SK-N-SH (cell line): ENCODE data around the gene IRGC. TPM values are rescaled to one million over a fixed set of nuclear protein-coding genes. Genes with fewer than 3 reads are reported as not detected.

Experiments used
- CTCF ChIA-PET: fragments of 300-600, 350-600 bp; formaldehyde crosslinking; extraction: SDS; loops from one replicate; lab custom pipeline; 2021; lab: Yijun Ruan, JAX
- POLR2A ChIA-PET: fragments of 350-600 bp; sonication (Branson Sonifier 250); formaldehyde crosslinking; extraction: SDS; loops from one replicate; lab custom pipeline; 2020; ENCODE audit warnings: antibody characterized with exemption, inconsistent platforms; lab: Yijun Ruan, JAX
- DNase-seq: peaks from one replicate; pipeline ENCODE4 v3.0.0; 2012
- H2AFZ ChIP-seq: fragments of 200-600 bp; sonication (generic); 2 replicates; pipeline ENCODE4 v1.8.1; 2016; ENCODE audit warnings: antibody characterized with exemption, mild to moderate bottlenecking, low read depth
- H3F3A ChIP-seq: fragments of 200-600 bp; sonication (generic); replicated peaks from 2 replicates; pipeline ENCODE3; 2016; ENCODE audit warnings: antibody characterized with exemption, mild to moderate bottlenecking; ENCODE audit not compliant: insufficient read depth
- H3K27ac ChIP-seq, 2 experiments: fragments of 200-500 bp in 1 of 2; fragments of 200-600 bp in 1 of 2; sonication (Bioruptor generic) in 1 of 2; sonication (generic), shearing (Covaris generic) in 1 of 2; 2 replicates each; pipeline versions ENCODE4 v1.5.1 to v1.6.1; 2014 to 2016; ENCODE audit warnings: low read depth in 2 of 2, inconsistent platforms in 1 of 2, low read length in 1 of 2, mild to moderate bottlenecking in 1 of 2, mixed read lengths in 1 of 2
- H3K27me3 ChIP-seq: fragments of 200-600 bp; sonication (generic), shearing (Covaris generic); 2 replicates; pipeline ENCODE4 v1.6.1; 2016; ENCODE audit warnings: mixed run types; ENCODE audit not compliant: insufficient read depth
- H3K36me3 ChIP-seq, 2 experiments: fragments of 200-500 bp in 1 of 2; fragments of 200-600 bp in 1 of 2; sonication (Bioruptor generic) in 1 of 2; sonication (generic) in 1 of 2; replicated peaks in 1 of 2; 2 replicates each; pipeline versions ENCODE3 to v1.5.1; 2014 to 2016; ENCODE audit warnings: low read length in 1 of 2, mild to moderate bottlenecking in 1 of 2; ENCODE audit not compliant: insufficient read depth in 2 of 2, control insufficient read depth in 1 of 2
- H3K4me1 ChIP-seq, 2 experiments: fragments of 200-500 bp in 1 of 2; fragments of 200-600 bp in 1 of 2; sonication (Bioruptor generic) in 1 of 2; sonication (generic), shearing (Covaris generic) in 1 of 2; 2 replicates each; pipeline versions ENCODE4 v1.5.1 to v1.6.1; 2014 to 2016; ENCODE audit warnings: low read depth in 1 of 2, low read length in 1 of 2, mixed run types in 1 of 2; ENCODE audit not compliant: insufficient read depth in 2 of 2, control insufficient read depth in 1 of 2
- H3K4me2 ChIP-seq: fragments of 200-600 bp; sonication (generic), shearing (Covaris generic); 2 replicates; pipeline ENCODE4 v1.6.1; 2017; ENCODE audit warnings: mixed run types
- H3K4me3 ChIP-seq, 2 experiments: fragments of 200-500 bp in 1 of 2; fragments of 200-600 bp in 1 of 2; sonication (Bioruptor generic) in 1 of 2; sonication (generic), shearing (Covaris generic) in 1 of 2; 2 replicates each; pipeline versions ENCODE4 v1.5.1 to v1.8.1; 2014 to 2016; ENCODE audit warnings: low read depth in 2 of 2, inconsistent platforms in 1 of 2, low read length in 1 of 2, mild to moderate bottlenecking in 1 of 2, mixed read lengths in 1 of 2, moderate library complexity in 1 of 2
- H3K79me2 ChIP-seq: fragments of 200-600 bp; sonication (generic); 2 replicates; pipeline ENCODE4 v1.8.1; 2017; ENCODE audit warnings: mild to moderate bottlenecking; ENCODE audit not compliant: insufficient read depth
- H3K9ac ChIP-seq: fragments of 200-600 bp; sonication (generic); 2 replicates; pipeline ENCODE4 v1.6.1; 2017; ENCODE audit warnings: mixed run types
- H3K9me2 ChIP-seq: fragments of 200-600 bp; sonication (generic); 2 replicates; pipeline ENCODE4 v1.6.1; 2017; ENCODE audit warnings: mixed run types
- H3K9me3 ChIP-seq: fragments of 200-600 bp; sonication (generic); 2 replicates; pipeline ENCODE4 v1.6.1; 2017; ENCODE audit warnings: mixed run types, mild to moderate bottlenecking, moderate library complexity
- H4K20me1 ChIP-seq: fragments of 200-600 bp; sonication (generic); 2 replicates; pipeline ENCODE4 v1.6.1; 2017; ENCODE audit warnings: mild to moderate bottlenecking, mixed run types; ENCODE audit not compliant: insufficient read depth
- CHD2 ChIP-seq: fragments of 150-350 bp; IDR thresholded peaks from 2 replicates; pipeline ENCODE4 v1.6.1; 2018; ENCODE audit warnings: low read length; ENCODE audit not compliant: partially characterized antibody
- ELF1 ChIP-seq: IDR thresholded peaks from 2 replicates; pipeline ENCODE4 v1.4.0; 2012
- EZH2phosphoT487 ChIP-seq: fragments of 200-600 bp; sonication (generic); IDR thresholded peaks from 2 replicates; pipeline ENCODE4 v1.6.1; 2017; ENCODE audit warnings: low read depth, mixed run types, mild to moderate bottlenecking, antibody characterized with exemption, moderate library complexity, borderline replicate concordance
- FOXM1 ChIP-seq: IDR thresholded peaks from 2 replicates; pipeline ENCODE4 v1.4.0; 2012; ENCODE audit warnings: low read depth, mild to moderate bottlenecking
- GABPA ChIP-seq: IDR thresholded peaks from 2 replicates; pipeline ENCODE4 v1.4.0; 2012; ENCODE audit warnings: low read depth, mild to moderate bottlenecking
- GATA2 ChIP-seq: sonication (generic); formaldehyde crosslinking; IDR thresholded peaks from 2 replicates; pipeline ENCODE4 v1.5.0; 2020; ENCODE audit warnings: mild to moderate bottlenecking, missing genetic modification reagents
- MEF2A ChIP-seq: IDR thresholded peaks from 2 replicates; pipeline ENCODE4 v1.4.0; 2012; ENCODE audit warnings: low read depth, borderline replicate concordance
- RAD21 ChIP-seq: IDR thresholded peaks from 2 replicates; pipeline ENCODE4 v1.6.1; 2012; ENCODE audit warnings: mild to moderate bottlenecking, low read length
- RCOR1 ChIP-seq: fragments of 150-350 bp; IDR thresholded peaks from 2 replicates; pipeline ENCODE4 v1.6.1; 2017; ENCODE audit warnings: antibody characterized with exemption, low read length
- REST ChIP-seq: IDR thresholded peaks from 2 replicates; pipeline ENCODE4 v1.6.1; 2012; ENCODE audit warnings: mild to moderate bottlenecking, low read depth, low read length, moderate library complexity
- RFX5 ChIP-seq: IDR thresholded peaks from 2 replicates; pipeline ENCODE4 v1.6.1; 2012; ENCODE audit warnings: mild to moderate bottlenecking, improper control_type of control experiment, low read length
- RXRA ChIP-seq: IDR thresholded peaks from 2 replicates; pipeline ENCODE4 v1.4.0; 2012; ENCODE audit warnings: low read depth, mild to moderate bottlenecking, borderline replicate concordance
- TAF1 ChIP-seq: IDR thresholded peaks from 2 replicates; pipeline ENCODE4 v1.6.1; 2012; ENCODE audit warnings: low read depth, mild to moderate bottlenecking, low read length, moderate library complexity, borderline replicate concordance
- TCF12 ChIP-seq: IDR thresholded peaks from 2 replicates; pipeline ENCODE4 v1.4.0; 2012
- ZBTB33 ChIP-seq: IDR thresholded peaks from 2 replicates; pipeline ENCODE4 v1.4.0; 2012; ENCODE audit warnings: low read depth, borderline replicate concordance
- WGBS: methylation state at CpG from one replicate; pipeline ENCODE4 v1.1.6; 2017; ENCODE audit warnings: low lambda C conversion rate; 5-methylcytosine and 5-hydroxymethylcytosine counted together
- polyA plus RNA-seq, 3 experiments: library from polyadenylated mRNA; depleted of rRNA; stranded (reverse); fragments of >200 nt; gene quantifications; 2 replicates each; pipeline ENCODE4 v1.2.3, GENCODE V29; 2012
- TF ChIP-seq, protein P1 (sequence below): IDR thresholded peaks from 2 replicates; pipeline ENCODE4 v1.4.0; 2012; ENCODE audit warnings: low read depth
- TF ChIP-seq, protein P2 (sequence below): IDR thresholded peaks from 2 replicates; pipeline ENCODE4; 2012

IRGC gene
- polyA plus RNA-seq, 1 of the 3 experiments (the other 2 are of a cell fraction), result not detected

- H3F3A ChIP-seq, result peaks cover 6% of the 10 kb centered on the region
- CTCF ChIA-PET, result interaction anchor here (1.2 to 2.1 kb wide), 2 partner anchors 9 to 20 kb away, joined by 3 to 9 read pairs; partner anchors contain the start of gene IRGC
- no peak overlapping the region for H3K4me3 ChIP-seq
- WGBS, result 84% methylated on average over 8 of the region's 8 CpGs
- H3K4me2 ChIP-seq, result no peak overlapping the region
- H2AFZ ChIP-seq, result no peak overlapping the region
- TF ChIP-seq ZBTB33 (no peak), EZH2phosphoT487 (no peak), ELF1 (no peak), REST (no peak), RXRA (no peak), TCF12 (no peak), CHD2 (no peak), FOXM1 (no peak), MEF2A (no peak), RAD21 (no peak), GABPA (no peak), RFX5 (no peak), GATA2 (CRISPR knock-in tag) (no peak), RCOR1 (no peak), TAF1 (no peak)
- TF ChIP-seq, protein P1, sequence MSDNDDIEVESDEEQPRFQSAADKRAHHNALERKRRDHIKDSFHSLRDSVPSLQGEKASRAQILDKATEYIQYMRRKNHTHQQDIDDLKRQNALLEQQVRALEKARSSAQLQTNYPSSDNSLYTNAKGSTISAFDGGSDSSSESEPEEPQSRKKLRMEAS, result no peak
- TF ChIP-seq, protein P2, sequence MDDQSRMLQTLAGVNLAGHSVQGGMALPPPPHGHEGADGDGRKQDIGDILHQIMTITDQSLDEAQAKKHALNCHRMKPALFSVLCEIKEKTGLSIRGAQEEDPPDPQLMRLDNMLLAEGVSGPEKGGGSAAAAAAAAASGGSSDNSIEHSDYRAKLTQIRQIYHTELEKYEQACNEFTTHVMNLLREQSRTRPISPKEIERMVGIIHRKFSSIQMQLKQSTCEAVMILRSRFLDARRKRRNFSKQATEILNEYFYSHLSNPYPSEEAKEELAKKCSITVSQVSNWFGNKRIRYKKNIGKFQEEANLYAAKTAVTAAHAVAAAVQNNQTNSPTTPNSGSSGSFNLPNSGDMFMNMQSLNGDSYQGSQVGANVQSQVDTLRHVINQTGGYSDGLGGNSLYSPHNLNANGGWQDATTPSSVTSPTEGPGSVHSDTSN, result no peak
- TF ChIP-seq, all 33 proteins: peak for 0
- no peak overlapping the region for H3K9ac ChIP-seq
- no peak for DNase-seq
- H3K4me1 ChIP-seq, result no peaks in the 10 kb centered on the region
- H3K27me3 ChIP-seq, result no peaks in the 10 kb centered on the region
- H3K36me3 ChIP-seq, result peaks cover 6 to 13% of the 10 kb centered on the region in 2 experiments
- H3K27ac ChIP-seq, result no peak overlapping the region
- no peaks in the 10 kb centered on the region for H3K9me2 ChIP-seq
- POLR2A ChIA-PET, result no interaction called here
- no peaks in the 10 kb centered on the region for H4K20me1 ChIP-seq
- no peaks in the 10 kb centered on the region for H3K79me2 ChIP-seq
- no peaks in the 10 kb centered on the region for H3K9me3 ChIP-seq
Observed at GRCh38 chr19:43724896-43725295, 9.0 kb downstream of the IRGC start.
